BLaER1 (cell line): ENCODE measurements around the gene TUFM.
"Not testable (repeated sequence)": the region's sequence is repeated elsewhere in the genome, so short reads cannot be mapped to it uniquely, and the experiment has no call there.

Source experiments
- H3K27ac ChIP-seq: shearing (Covaris generic); formaldehyde crosslinking; 2 replicates; pipeline ENCODE4 v1.8.1; 2022
- H3K27me3 ChIP-seq: shearing (Covaris generic); formaldehyde crosslinking; 2 replicates; pipeline ENCODE4 v1.8.1; 2022
- H3K36me3 ChIP-seq: shearing (Covaris generic); formaldehyde crosslinking; 2 replicates; pipeline ENCODE4 v1.8.1; 2022
- H3K4me1 ChIP-seq: shearing (Covaris generic); formaldehyde crosslinking; 2 replicates; pipeline ENCODE4 v1.8.1; 2022
- H3K4me2 ChIP-seq: shearing (Covaris generic); formaldehyde crosslinking; 2 replicates; pipeline ENCODE4 v1.8.1; 2022
- H3K4me3 ChIP-seq: shearing (Covaris generic); formaldehyde crosslinking; 2 replicates; pipeline ENCODE4 v1.8.1; 2022
- H3K9ac ChIP-seq: shearing (Covaris generic); formaldehyde crosslinking; 2 replicates; pipeline ENCODE4 v1.8.1; 2022
- H3K9me3 ChIP-seq: shearing (Covaris generic); formaldehyde crosslinking; 2 replicates; pipeline ENCODE4 v1.8.1; 2022
- H4K20me1 ChIP-seq: shearing (Covaris generic); formaldehyde crosslinking; 2 replicates; pipeline ENCODE4 v1.8.1; 2022
- Cebpa-rat ChIP-seq: shearing (Covaris generic); IDR thresholded peaks from 2 replicates; pipeline ENCODE4 v1.8.1; 2022

TUFM gene

DNA sequence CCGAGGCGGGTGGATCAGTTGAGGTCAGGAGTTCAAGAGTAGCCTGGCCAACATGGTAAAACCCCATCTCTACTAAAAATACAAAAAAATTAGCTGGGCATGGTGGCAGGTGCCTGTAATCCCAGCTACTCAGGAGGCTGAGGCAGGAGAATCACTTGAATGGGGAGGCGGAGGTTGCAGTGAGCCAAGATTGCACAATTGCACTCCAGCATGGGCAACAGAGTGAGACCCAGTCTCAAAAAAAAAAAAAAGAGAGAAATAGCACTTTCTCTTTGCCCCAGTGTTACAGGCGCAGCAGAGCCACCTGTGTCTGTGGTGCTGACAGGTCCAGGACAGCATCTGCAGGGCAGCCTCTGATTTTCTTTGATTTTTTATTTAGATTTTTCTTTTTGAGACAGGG lies 35.4 kb upstream of the TUFM start:
- not testable (repeated sequence) for H3K27ac ChIP-seq, H3K4me3 ChIP-seq, H3K9me3 ChIP-seq, H3K4me2 ChIP-seq, H3K36me3 ChIP-seq, H4K20me1 ChIP-seq, H3K9ac ChIP-seq, H3K27me3 ChIP-seq
- H3K4me1 ChIP-seq, result peaks cover 61% of the 10 kb centered on the region
- peak; percentile 75 for TF ChIP-seq Cebpa-rat

DNA sequence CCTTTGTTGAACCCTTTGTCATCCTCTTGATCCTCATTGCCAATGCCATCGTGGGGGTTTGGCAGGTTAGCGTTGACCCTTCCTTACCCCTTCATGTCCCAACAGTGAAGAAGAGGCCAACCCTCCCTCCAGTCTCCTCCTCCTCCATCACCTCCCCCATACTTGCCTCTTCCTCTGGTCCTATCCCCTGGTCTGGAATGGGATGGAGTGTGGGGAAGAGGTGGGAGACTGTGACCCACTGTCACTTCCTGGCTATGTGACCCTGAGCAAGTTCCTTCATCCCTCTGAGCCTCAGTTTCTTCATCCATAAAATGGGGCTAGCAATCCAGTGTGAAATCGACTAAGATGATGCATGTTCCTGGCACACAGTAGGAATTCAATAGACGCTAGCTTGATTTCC lies 34.8 kb upstream of the TUFM start:
- Histone ChIP-seq H3K4me3 (no peak overlapping the region), H3K27me3 (no peaks in the 10 kb centered on the region), H3K9ac (peak overlapping the region; percentile 80; the same call in 1 of the 2 replicates), H3K27ac (no peak overlapping the region), H3K4me1 (peaks cover 61% of the 10 kb centered on the region), H4K20me1 (peaks cover 11% of the 10 kb centered on the region), H3K9me3 (no peaks in the 10 kb centered on the region), H3K4me2 (peak overlapping the region; percentile 99), H3K36me3 (no peaks in the 10 kb centered on the region)
- TF ChIP-seq Cebpa-rat, result no peak

DNA sequence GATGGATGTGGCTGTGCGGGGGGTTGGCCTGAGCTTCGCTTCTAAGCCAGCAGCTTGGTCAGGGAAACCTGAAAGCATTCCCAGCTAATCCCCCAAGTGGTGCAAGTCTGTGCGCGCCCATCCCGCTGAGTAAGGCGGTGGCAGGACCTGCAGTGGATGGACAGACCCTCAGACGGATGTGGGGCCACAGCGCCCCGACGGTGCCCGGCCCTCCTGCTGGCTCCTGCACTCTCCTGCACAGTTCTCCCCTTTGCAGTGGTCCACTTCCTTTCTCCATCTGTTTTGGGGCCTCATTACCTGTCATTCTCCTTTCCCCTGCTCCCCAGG lies 34.4 kb upstream of the TUFM start:
- Histone ChIP-seq H4K20me1 (peaks cover 15% of the 10 kb centered on the region), H3K4me1 (peaks cover 62% of the 10 kb centered on the region), H3K9me3 (no peaks in the 10 kb centered on the region), H3K4me3 (peak overlapping the region; percentile 78), H3K27ac (peak overlapping the region; percentile 55; the same call in 1 of the 2 replicates), H3K9ac (peak overlapping the region; percentile 80; the same call in 1 of the 2 replicates), H3K27me3 (no peaks in the 10 kb centered on the region), H3K36me3 (no peaks in the 10 kb centered on the region), H3K4me2 (peak overlapping the region; percentile 99)
- TF ChIP-seq Cebpa-rat, result no peak

DNA sequence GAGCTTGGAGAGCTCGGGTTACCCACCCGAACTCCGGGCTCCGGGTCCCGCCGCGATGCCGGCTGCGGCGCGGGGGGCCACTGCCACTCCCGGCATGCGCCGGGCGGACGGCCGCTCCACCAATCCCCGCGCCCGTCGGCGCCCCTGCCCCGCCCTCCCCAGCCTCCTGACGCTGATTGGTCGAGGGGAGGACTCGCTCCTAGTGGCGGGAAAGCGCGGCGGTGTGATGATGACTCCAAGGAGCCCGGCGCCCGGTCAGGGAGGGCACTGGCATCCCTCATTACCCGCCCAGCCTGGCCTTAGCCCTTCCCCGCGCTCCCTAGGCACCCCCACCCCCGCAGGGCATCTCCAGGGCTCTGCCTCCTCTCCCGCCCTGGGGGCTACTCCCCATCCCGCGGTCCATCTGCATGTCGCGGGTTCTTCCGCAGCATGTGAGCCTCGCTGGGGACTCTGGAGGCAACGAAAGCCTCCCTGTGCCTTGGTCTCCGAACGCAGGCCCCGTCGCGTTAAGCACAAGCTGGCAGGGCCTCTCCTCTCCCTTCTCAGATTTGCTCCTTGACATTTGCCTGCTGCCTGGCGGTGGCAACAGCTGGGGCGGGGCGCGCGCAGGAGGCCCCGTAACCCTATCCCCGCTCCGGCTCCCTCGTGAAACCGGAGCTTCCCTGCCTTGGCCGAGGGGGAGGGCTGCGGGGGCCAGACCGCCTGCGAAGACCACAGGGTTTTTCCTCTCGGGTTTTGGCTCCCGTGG lies 33.9 kb upstream of the TUFM start:
- H3K27ac ChIP-seq, result peak overlapping the region; percentile 73
- peaks cover 5% of the 10 kb centered on the region; the same call in 1 of the 2 replicates for H3K36me3 ChIP-seq
- peaks cover 67% of the 10 kb centered on the region for H3K4me1 ChIP-seq
- no peaks in the 10 kb centered on the region for H3K27me3 ChIP-seq
- H3K9me3 ChIP-seq, result no peaks in the 10 kb centered on the region
- H3K4me3 ChIP-seq, result peak overlapping the region; percentile 78
- TF ChIP-seq Cebpa-rat, result no peak
- peaks cover 18% of the 10 kb centered on the region for H4K20me1 ChIP-seq
- H3K9ac ChIP-seq, result peak overlapping the region; percentile 80
- peak overlapping the region; percentile 99 for H3K4me2 ChIP-seq

DNA sequence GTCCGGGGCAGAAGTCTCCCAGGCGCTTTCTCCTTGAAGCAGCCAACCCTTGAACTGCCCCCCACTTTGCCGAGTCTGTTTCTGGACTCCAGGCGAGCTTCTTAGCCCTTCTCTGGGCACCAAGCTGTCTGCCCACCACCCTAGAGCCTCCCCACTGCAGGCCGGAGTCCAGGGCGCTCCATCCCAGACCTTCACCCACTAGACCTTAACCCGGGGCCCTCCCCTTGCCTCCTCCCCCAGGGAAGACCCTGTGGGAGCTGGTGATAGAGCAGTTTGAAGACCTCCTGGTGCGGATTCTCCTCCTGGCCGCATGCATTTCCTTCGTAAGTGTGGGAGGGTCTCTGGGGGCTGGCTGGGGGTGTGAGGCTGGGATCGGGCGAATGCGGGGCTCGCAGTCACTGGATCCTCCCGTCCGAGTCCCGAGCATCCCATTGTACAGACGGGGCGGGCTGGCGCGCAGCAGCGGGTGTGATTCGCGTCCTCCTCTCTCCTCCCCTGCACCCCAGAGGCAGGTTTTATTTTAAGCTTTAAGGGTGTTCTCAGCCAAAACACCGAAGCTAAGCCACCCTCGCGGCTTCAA lies 33.2 kb upstream of the TUFM start:
- peak overlapping the region; percentile 73 for H3K27ac ChIP-seq
- H3K4me2 ChIP-seq, result peak overlapping the region; percentile 99
- peaks cover 18% of the 10 kb centered on the region for H4K20me1 ChIP-seq
- H3K36me3 ChIP-seq, result peaks cover 11% of the 10 kb centered on the region
- TF ChIP-seq Cebpa-rat, result no peak
- peak overlapping the region; percentile 80 for H3K9ac ChIP-seq
- no peaks in the 10 kb centered on the region for H3K9me3 ChIP-seq
- H3K27me3 ChIP-seq, result no peaks in the 10 kb centered on the region
- peak overlapping the region; percentile 78 for H3K4me3 ChIP-seq
- H3K4me1 ChIP-seq, result peaks cover 74% of the 10 kb centered on the region

DNA sequence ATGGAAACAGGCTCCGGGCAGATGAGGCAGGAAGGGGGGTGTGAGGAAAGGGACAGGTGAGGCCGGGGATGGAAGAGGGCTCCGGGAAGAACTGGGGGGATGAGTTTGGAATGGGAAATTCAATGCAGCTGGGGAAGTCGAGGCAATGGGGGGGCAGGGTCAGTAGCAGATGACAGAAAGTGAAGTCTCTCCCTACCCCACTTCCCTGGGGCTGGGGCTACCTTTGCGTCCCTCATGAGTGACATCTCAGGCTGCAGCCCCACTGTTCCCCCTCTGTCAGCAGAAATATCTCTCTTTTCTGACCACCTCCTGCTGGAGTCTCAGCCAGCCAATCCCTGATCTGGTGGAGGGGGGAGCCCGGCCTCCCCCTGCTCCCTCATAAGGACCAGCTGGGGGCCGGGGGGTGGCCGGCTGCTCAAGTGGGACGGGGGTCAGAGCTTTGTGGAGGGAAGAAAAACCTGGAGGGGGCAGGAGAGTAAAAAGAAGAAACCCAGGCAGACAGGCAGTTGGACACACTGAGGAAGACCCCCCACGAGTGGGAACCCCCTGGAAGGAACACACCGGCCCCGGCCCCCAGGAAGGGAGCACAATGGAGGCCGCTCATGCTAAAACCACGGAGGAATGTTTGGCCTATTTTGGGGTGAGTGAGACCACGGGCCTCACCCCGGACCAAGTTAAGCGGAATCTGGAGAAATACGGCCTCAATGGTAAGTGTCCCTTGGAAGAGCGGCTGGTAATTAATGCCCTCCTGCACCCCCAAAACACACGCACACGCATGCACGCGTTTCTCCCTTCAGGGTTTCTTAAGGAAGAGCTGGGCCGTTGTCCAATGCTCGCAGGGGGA lies 32.2 kb upstream of the TUFM start, which contains the start of gene ATP2A1:
ATP2A1 (plus strand) TSS at position 406 of the 844 bp plus-strand sequence; CDS start at position 590, 184 bp downstream.
- Histone ChIP-seq H3K27me3 (no peaks in the 10 kb centered on the region), H3K4me3 (peak within 1 kb of the TSS; percentile 78), H3K4me1 (peaks cover 73% of the 10 kb centered on the region), H3K36me3 (peaks cover 22% of the 10 kb centered on the region), H3K4me2 (peak within 1 kb of the TSS; percentile 99), H3K27ac (peak within 1 kb of the TSS; percentile 73), H3K9ac (peak within 1 kb of the TSS; percentile 80), H3K9me3 (no peaks in the 10 kb centered on the region), H4K20me1 (peaks cover 18% of the 10 kb centered on the region)
- TF ChIP-seq Cebpa-rat, result no peak

DNA sequence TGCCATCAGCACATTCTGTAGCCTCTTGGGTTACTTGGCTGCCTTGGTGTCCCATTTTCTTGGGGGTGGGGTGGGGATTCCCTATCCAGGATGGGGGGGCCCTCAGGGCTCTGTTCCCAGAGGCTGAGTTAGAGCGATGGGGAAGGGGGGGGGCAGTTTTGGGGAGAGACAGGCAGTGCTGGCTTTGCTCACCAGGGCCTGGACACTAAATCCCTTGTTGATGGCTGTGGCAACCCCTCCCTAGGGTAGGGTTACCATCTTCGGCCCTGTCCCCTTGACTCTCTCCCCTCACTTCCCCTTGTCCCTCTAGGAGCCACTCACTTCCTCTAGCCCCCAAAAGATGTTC lies 31.5 kb upstream of the TUFM start:
- TF ChIP-seq Cebpa-rat, result no peak
- Histone ChIP-seq H3K9me3 (no peaks in the 10 kb centered on the region), H3K27me3 (no peaks in the 10 kb centered on the region), H3K4me3 (no peak overlapping the region), H4K20me1 (peaks cover 18% of the 10 kb centered on the region), H3K9ac (no peak overlapping the region; the same call in 1 of the 2 replicates), H3K4me2 (peak overlapping the region; percentile 99), H3K27ac (0 out of 2 replicates have a peak overlapping the region, but pooled peaks have one; percentile 26), H3K4me1 (peaks cover 68% of the 10 kb centered on the region), H3K36me3 (peaks cover 29% of the 10 kb centered on the region)

DNA sequence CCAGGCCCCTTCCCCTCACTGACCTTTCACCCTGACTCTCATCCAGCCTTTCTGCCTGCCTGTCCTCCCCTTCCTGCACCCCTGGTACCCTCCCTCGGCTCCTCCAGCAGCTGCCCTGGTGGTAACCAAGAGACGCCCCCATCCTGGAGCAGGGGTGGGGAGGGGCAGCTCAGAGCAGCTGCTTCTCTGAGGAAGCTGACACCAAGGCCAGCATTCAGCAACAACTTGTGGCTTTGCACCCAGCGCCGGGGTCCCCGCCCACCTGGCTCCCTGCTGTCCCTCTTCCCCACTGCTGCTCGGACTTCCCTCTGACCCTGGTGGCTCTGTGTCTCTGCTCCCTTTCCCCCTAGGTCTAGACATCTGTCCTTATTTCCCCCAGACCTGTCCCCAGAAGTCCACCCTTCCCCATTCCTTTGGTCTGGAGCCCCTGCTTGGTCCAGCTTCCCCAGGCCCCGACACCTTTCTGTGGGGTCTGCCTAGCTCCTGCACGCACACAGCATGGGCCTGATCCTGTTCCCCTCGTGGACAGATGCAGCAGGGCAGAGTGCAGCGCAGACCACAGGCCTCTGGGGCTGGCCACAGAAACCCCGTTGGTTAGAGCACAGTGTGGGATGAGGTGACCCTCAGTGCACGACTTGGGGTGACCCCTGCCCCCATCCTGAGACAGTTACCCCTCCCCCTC lies 31.0 kb upstream of the TUFM start:
- H3K27ac ChIP-seq, result peak overlapping the region; percentile 63
- H3K9ac ChIP-seq, result peak overlapping the region; percentile 55; the same call in 1 of the 2 replicates
- H3K4me2 ChIP-seq, result peak overlapping the region; percentile 74

DNA sequence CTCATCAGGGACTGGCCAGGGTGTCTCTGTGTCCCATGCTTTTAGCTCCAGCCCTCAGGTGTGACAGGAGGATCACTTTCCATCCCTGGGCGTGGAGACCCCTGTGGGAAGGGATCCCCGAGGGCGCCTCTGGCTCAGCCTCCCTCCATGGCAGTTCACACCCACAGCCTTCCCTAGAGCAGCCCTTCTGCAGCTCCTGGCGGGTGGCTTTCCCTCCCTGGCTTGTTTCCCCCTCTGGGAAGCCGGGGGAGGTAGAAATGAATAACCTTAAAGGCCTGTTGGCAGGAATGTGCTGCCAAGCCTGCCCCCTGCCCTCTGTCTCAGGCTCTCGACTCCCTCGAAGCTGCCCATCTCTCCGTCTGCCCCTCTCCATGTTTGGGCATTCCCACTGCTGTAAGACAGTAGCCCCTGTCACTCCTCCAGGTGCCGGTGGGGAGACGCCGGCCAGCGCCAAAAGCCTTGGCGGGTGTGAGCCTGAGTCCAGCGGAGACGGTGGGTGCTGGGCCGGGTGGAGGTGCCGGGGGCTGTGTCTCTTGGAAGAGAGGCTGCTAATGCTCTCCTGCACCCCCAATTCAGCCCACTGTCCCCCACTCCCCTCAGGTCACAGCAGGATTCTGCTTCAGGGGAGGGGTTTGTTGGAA lies 30.0 kb upstream of the TUFM start:
- peak overlapping the region; percentile 63 for H3K27ac ChIP-seq
- peaks cover 44% of the 10 kb centered on the region for H3K36me3 ChIP-seq
- no peak overlapping the region for H3K4me3 ChIP-seq
- H4K20me1 ChIP-seq, result peaks cover 18% of the 10 kb centered on the region
- H3K4me1 ChIP-seq, result peaks cover 68% of the 10 kb centered on the region
- H3K9me3 ChIP-seq, result no peaks in the 10 kb centered on the region
- TF ChIP-seq Cebpa-rat, result no peak
- peak overlapping the region; percentile 74; the same call in 1 of the 2 replicates for H3K4me2 ChIP-seq
- H3K27me3 ChIP-seq, result no peaks in the 10 kb centered on the region
- H3K9ac ChIP-seq, result peak overlapping the region; percentile 55; the same call in 1 of the 2 replicates

More for the DNA sequence above, 31.0 kb upstream of the TUFM start:
- Histone ChIP-seq H3K27me3 (no peaks in the 10 kb centered on the region), H3K4me1 (peaks cover 68% of the 10 kb centered on the region), H4K20me1 (peaks cover 18% of the 10 kb centered on the region), H3K36me3 (peaks cover 34% of the 10 kb centered on the region), H3K9me3 (no peaks in the 10 kb centered on the region), H3K4me3 (no peak overlapping the region)
- TF ChIP-seq Cebpa-rat, result no peak
